NCI-H526 treated with DMSO at 0.1 percent for 48 hours (cell line): ENCODE measurements around the gene CCDC149.
A peak's percentile ranks its signal among the peaks of the same experiment; 100 is the strongest.

Experiments
- DNase-seq: peaks from one replicate; lab custom pipeline; 2025; lab: John Stamatoyannopoulos, UW

Gene CCDC149

GRCh38 chr4:24777536-24778463 lies 135.0 kb downstream of the CCDC149 start:
- DNase-seq: no peak

- DNase-seq: no peak
Observed at GRCh38 chr4:24775750-24776149, 137.1 kb downstream of the CCDC149 start.

GRCh38 chr4:24775032-24775605 lies 137.7 kb downstream of the CCDC149 start:
- DNase-seq: no peak

GRCh38 chr4:24774452-24774851 lies 138.4 kb downstream of the CCDC149 start:
- DNase-seq: no peak

- DNase-seq: no peak
Observed at GRCh38 chr4:24772952-24773351, 139.9 kb downstream of the CCDC149 start.

- DNase-seq: no peak
Observed at GRCh38 chr4:24772061-24772705, 140.7 kb downstream of the CCDC149 start.

GRCh38 chr4:24771241-24771640 lies 141.6 kb downstream of the CCDC149 start:
- DNase-seq: no peak

GRCh38 chr4:24770667-24771066 lies 142.2 kb downstream of the CCDC149 start:
- DNase-seq: no peak

GRCh38 chr4:24770032-24770584 lies 142.7 kb downstream of the CCDC149 start:
- DNase-seq: no peak

GRCh38 chr4:24769571-24769970 lies 143.3 kb downstream of the CCDC149 start:
- no peak for DNase-seq

GRCh38 chr4:24768604-24769003 lies 144.2 kb downstream of the CCDC149 start:
- no peak for DNase-seq

- DNase-seq: no peak
Observed at GRCh38 chr4:24768006-24768405, 144.8 kb downstream of the CCDC149 start.

- DNase-seq: no peak
Observed at GRCh38 chr4:24765376-24765988, 147.4 kb downstream of the CCDC149 start.

GRCh38 chr4:24764345-24764744 lies 148.5 kb downstream of the CCDC149 start:
- DNase-seq: no peak

- peak; percentile 15 for DNase-seq
Observed at GRCh38 chr4:24763631-24764297, 149.1 kb downstream of the CCDC149 start.
